Retinal pigment epithelial cell (primary cell): ENCODE results near the gene SFXN5.

ENCODE experiments used
- DNase-seq: peaks from one replicate; pipeline ENCODE4 v3.0.0-alpha.2; 2010; ENCODE audit warnings: low read depth
- H3K4me3 ChIP-seq: 2 replicates; pipeline ENCODE4 v1.5.1; 2011; ENCODE audit warnings: mild to moderate bottlenecking, low read length, control low read depth, moderate library complexity
- TF ChIP-seq, protein P1 (sequence below): conservative IDR thresholded peaks from 2 replicates; pipeline ENCODE4 v1.5.1; 2011; ENCODE audit warnings: low read depth, low read length, control low read depth, inconsistent platforms

Gene SFXN5

DNA sequence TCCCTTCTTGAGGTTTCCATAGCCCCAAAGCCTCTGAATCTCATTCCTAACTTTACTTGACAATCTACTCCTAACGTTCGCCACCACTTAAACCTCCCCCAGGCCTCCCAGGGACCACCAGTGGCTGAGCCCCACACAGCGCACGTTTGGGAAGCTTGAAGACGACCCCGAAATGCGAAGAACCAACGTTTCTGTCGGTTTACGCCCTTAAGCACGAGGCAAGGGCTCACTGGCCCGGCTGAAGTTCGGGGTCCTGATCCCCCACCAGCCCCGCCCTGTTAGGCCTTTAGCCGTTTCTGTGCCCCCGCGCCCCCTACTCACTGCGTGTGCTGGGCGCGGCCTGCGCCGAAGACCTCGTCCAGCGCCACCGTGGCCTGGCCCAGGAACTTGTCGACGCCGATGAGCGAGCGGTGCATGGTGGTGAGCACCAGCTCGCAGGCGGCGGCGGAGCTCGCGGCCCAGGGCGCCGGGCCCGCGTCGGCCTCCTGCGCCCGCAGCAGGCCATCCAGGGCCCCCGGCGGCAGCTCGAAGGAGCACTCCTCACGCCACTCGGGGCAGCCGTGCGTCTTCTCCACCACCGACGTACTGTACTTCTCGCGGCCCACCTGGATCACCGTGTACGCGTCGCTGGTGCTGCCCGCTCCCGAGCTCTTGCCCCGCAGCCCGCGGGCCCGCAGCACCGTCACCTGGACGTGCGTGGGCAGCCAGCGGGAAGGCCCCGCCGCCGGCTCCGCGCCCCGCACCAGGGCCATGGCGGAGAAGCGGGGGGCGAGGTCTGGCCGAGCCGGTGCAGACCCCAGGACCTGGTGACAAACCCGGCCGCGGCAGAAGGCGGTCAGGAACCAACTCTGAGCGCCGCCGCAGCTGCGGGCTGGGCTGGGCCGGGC, 40.8 kb upstream of the SFXN5 start:
- TF ChIP-seq, protein P1, sequence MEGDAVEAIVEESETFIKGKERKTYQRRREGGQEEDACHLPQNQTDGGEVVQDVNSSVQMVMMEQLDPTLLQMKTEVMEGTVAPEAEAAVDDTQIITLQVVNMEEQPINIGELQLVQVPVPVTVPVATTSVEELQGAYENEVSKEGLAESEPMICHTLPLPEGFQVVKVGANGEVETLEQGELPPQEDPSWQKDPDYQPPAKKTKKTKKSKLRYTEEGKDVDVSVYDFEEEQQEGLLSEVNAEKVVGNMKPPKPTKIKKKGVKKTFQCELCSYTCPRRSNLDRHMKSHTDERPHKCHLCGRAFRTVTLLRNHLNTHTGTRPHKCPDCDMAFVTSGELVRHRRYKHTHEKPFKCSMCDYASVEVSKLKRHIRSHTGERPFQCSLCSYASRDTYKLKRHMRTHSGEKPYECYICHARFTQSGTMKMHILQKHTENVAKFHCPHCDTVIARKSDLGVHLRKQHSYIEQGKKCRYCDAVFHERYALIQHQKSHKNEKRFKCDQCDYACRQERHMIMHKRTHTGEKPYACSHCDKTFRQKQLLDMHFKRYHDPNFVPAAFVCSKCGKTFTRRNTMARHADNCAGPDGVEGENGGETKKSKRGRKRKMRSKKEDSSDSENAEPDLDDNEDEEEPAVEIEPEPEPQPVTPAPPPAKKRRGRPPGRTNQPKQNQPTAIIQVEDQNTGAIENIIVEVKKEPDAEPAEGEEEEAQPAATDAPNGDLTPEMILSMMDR, result no peak
- DNase-seq, result no peak
- peak overlapping the region; percentile 68 for H3K4me3 ChIP-seq

- TF ChIP-seq, protein P1, result no peak
- peak overlapping the region; percentile 68 for H3K4me3 ChIP-seq
- peak; percentile 45 for DNase-seq
Measured at GRCh38 chr2:73111073-73112025, 39.8 kb upstream of the SFXN5 start.

GRCh38 chr2:73110168-73111072, 38.9 kb upstream of the SFXN5 start:
- no peak for DNase-seq
- H3K4me3 ChIP-seq, result peak overlapping the region; percentile 68
- TF ChIP-seq, protein P1, result no peak

DNA sequence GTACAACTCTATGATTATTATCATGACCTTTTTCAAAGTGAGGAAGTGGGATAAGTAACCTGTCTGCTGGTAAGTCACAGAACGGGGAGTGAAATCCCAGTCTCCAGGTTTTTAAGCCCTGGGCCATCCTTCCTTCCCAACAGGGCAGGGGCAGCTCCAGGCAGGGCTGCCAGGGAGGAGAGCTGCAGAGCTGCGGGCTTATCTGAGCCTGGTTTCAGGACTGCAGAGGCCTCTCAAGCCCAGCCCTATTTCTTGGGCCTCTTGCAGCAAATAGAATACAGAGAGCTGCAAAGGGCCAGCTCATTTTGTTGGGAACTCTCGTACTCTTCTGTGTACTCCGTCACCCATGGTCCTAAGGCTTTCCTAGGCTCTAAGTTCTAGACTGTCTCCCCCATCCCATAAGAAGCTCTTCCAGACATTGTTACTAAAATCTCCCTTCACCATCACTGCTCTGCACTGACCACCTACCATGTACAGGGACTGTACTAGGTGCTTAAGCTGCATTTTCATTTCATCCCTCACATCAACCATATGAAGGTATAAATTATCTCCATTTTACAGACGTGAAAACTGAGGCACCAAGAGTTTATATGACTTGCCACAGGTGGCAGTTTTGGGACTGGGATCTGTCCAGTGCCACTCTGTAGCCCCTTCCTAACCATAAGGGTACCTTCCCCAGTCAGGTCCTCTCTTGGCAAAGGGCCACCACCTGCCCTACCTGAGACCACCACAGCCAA, 38.1 kb upstream of the SFXN5 start:
- TF ChIP-seq, protein P1, result no peak
- no peak for DNase-seq
- no peak overlapping the region for H3K4me3 ChIP-seq

DNA sequence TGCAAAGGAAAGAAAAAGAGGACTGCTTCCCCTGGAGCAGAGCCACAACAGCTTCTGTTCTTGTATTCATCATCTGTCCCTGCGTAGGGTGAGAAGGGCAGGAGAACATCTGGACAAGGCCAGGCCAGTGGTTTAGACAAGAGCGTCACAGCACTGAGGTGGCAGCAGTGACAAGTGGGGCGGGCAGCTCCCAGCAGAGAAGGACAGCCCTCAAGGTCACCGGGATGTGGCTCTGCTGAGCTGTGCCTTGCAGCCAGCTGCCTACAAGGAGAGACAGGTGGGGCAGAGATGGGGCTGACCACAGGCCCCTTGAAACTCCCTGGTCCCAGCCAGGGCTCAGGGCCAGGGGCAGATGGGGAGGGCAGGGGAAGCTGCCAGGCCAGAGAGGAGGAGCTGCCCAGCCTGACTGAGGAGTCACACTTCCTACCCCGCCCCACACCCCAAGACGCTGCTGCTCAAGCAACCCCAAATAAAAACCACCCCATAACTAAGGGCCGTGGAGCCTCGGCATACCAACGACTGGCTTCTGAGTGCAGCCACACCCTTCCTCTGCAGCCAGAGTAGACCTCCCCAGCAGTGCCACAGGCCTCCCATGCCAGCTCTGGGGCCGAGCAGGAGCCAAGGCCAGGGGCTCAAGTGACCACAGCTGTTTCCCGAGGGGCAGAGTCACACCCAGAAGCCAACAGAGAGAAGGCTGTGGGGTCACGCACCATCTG, 35.9 kb upstream of the SFXN5 start:
- no peak overlapping the region for H3K4me3 ChIP-seq
- DNase-seq, result no peak

More for the DNA sequence above, 35.9 kb upstream of the SFXN5 start:
- TF ChIP-seq, protein P1, result no peak
